Uterus (tissue), 2 donors: ENCODE data around the gene PNRC2.

Source experiments
- CTCF ChIP-seq, 4 experiments: fragments of 200-600 bp in 2 of 4; fragments of 450-650 bp in 2 of 4; sonication (generic) in 2 of 4; IDR thresholded peaks; one replicate each; pipeline ENCODE4 v1.5.1; 2016 to 2019; ENCODE audit warnings: antibody characterized with exemption in 4 of 4, mild to moderate bottlenecking in 2 of 4, moderate library complexity in 1 of 4
- POLR2A ChIP-seq, 2 donors: fragments of 450-650 bp; IDR thresholded peaks; one replicate each; pipeline ENCODE4 v1.6.1; 2016; ENCODE audit warnings: antibody characterized with exemption in 2 of 2, mild to moderate bottlenecking in 1 of 2, moderate library complexity in 1 of 2

- TF ChIP-seq CTCF (IDR thresholded peaks at IDR 0.05) = peak; percentile 61 to 68 (median 66)
- peak; percentile 97 to 100 for TF ChIP-seq POLR2A (IDR thresholded peaks at IDR 0.05)
Observed at GRCh38 chr1:23979881-23980727, 20.5 kb downstream of the PNRC2 start, which contains the start of gene SRSF10.
